ENCODE results near the gene CTSW. TPM values are rescaled to one million over a fixed set of nuclear protein-coding genes. Genes with fewer than 3 reads are reported as not detected.

Gene CTSW
- total RNA-seq, 1 donor from 2014 or later, result not detected

DNA sequence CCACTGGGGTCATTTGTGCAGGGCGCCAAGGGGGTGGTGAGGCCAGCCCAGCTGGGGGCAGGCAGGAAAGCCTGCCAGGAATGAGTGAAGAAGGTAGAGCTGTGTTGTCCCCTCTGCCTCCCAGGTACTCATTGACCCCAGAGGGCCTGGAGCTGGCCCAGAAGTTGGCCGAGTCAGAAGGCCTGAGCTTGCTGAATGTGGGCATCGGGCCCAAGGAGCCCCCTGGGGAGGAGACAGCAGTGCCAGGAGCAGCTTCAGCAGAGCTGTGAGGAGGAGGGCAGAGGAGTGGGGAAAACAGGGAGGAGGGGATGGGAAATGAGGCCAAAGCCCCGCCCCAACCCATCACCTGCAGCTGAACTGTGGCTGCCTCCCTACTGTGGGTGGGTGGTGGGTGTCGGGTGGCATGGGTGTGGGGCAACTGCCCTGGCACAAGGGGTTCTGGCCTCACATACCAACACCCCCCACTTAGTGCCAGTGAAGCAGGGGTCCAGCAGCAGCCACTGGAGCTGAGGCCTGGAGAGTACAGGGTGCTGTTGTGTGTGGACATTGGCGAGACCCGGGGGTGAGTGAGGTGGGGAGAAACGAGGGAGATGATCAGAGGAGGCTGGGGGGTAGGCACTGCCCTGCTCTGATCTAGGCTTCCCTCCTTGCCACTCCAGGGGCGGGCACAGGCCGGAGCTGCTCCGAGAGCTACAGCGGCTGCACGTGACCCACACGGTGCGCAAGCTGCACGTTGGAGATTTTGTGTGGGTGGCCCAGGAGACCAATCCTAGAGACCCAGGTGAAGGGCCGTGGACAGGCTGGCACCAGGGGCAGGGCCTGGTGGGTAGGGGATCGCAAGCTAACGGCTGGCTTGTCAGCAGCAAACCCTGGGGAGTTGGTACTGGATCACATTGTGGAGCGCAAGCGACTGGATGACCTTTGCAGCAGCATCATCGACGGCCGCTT lies 16.4 kb upstream of the CTSW start:
- Mint-ChIP-seq H3K27ac (peak overlapping the region; percentile 42), H3K4me3 (ENCODE audit: low read depth) (no peak overlapping the region)

DNA sequence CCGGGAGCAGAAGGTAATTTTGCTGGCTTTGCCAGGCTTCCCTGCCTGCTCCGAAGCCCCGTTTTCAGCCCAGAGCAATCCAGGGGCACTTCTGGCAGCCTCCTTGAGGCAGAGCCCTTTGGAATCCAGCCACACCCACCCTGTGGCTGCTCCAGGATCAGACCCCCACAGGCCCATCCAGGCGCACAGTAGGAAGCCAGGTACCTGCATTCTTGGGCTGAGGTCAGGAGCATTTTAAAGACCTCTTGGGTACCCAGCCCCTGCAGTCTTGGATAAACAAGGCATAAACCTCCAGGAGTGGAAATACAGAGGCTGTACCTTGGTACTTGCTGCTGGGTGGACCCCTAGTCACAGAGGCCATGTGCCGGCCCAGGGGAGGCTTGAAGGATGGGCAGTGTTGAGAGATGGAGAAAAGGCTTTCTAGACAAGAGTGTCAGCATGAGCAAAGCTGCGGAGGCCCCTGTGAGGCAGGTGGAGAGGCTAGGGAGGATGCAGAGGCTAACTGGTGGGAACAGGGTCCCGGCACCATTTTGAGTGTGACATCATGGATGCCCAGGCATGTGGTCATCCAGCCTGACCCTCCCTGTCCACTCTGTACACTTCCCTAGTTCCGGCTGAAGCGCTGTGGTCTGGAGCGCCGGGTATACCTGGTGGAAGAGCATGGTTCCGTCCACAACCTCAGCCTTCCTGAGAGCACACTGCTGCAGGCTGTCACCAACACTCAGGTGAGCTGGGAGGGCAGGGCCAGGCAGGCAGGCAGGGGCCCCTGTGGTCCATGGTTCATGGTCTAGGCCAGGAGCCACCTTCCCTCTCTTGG lies 15.5 kb upstream of the CTSW start:
- TF ChIP-seq, protein P1, sequence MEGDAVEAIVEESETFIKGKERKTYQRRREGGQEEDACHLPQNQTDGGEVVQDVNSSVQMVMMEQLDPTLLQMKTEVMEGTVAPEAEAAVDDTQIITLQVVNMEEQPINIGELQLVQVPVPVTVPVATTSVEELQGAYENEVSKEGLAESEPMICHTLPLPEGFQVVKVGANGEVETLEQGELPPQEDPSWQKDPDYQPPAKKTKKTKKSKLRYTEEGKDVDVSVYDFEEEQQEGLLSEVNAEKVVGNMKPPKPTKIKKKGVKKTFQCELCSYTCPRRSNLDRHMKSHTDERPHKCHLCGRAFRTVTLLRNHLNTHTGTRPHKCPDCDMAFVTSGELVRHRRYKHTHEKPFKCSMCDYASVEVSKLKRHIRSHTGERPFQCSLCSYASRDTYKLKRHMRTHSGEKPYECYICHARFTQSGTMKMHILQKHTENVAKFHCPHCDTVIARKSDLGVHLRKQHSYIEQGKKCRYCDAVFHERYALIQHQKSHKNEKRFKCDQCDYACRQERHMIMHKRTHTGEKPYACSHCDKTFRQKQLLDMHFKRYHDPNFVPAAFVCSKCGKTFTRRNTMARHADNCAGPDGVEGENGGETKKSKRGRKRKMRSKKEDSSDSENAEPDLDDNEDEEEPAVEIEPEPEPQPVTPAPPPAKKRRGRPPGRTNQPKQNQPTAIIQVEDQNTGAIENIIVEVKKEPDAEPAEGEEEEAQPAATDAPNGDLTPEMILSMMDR (IDR thresholded peaks at IDR 0.05; ENCODE audit: unreplicated experiment), result no peak
- H3K9me3 Mint-ChIP-seq (ENCODE audit: low read depth), result no peaks in the 10 kb centered on the region
- H3K27ac Mint-ChIP-seq, result no peak overlapping the region
- no peak overlapping the region for H3K4me3 Mint-ChIP-seq (ENCODE audit: low read depth)
- DNase-seq (ENCODE audit: low spot score, unreplicated experiment), result no peak
- H3K36me3 Mint-ChIP-seq (ENCODE audit: insufficient read depth), result peaks cover 12% of the 10 kb centered on the region
- H3K4me1 Mint-ChIP-seq (ENCODE audit: low read depth), result peaks cover 10% of the 10 kb centered on the region
- no peaks in the 10 kb centered on the region for H3K27me3 Mint-ChIP-seq

More for the DNA sequence above, 16.4 kb upstream of the CTSW start:
- H3K9me3 Mint-ChIP-seq (ENCODE audit: low read depth), result no peaks in the 10 kb centered on the region
- H3K36me3 Mint-ChIP-seq (ENCODE audit: insufficient read depth), result peaks cover 12% of the 10 kb centered on the region
- no peak for DNase-seq (ENCODE audit: low spot score, unreplicated experiment)
- H3K27me3 Mint-ChIP-seq, result no peaks in the 10 kb centered on the region
- TF ChIP-seq, protein P1 (IDR thresholded peaks at IDR 0.05; ENCODE audit: unreplicated experiment), result no peak
- H3K4me1 Mint-ChIP-seq (ENCODE audit: low read depth), result peaks cover 16% of the 10 kb centered on the region

DNA sequence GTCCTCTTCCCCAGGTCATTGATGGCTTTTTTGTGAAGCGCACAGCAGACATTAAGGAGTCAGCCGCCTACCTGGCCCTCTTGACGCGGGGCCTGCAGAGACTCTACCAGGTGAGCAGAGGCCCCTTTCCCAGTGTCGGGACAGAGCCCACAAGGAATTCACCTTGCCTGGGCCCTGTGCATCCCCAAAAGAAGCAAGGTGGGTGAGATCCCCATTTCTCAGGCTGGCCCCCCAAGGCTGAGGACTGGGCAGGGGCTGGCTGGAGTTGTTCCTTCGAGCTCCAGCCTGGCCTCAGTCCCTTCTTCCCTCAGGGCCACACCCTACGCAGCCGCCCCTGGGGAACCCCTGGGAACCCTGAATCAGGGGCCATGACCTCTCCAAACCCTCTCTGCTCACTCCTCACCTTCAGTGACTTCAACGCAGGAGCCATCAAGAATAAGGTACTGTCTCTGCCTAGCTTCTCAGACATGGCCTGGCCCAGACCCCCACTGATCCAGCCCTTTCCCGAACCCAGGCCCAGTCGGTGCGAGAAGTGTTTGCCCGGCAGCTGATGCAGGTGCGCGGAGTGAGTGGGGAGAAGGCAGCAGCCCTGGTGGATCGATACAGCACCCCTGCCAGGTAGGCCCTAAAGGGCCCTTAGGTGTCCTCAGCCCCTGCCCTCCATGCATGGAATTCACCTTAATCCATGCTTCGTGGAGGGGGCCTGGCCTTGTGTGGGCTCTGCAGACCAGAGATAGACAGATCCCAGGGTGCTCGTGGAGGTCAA lies 14.7 kb upstream of the CTSW start:
- Mint-ChIP-seq H3K27me3 (no peaks in the 10 kb centered on the region), H3K36me3 (ENCODE audit: insufficient read depth) (peaks cover 12% of the 10 kb centered on the region), H3K4me3 (ENCODE audit: low read depth) (no peak overlapping the region), H3K4me1 (ENCODE audit: low read depth) (peaks cover 8% of the 10 kb centered on the region), H3K27ac (peak overlapping the region; percentile 69), H3K9me3 (ENCODE audit: low read depth) (no peaks in the 10 kb centered on the region)
- TF ChIP-seq, protein P1 (IDR thresholded peaks at IDR 0.05; ENCODE audit: unreplicated experiment), result no peak
- no peak for DNase-seq (ENCODE audit: low spot score, unreplicated experiment)

DNA sequence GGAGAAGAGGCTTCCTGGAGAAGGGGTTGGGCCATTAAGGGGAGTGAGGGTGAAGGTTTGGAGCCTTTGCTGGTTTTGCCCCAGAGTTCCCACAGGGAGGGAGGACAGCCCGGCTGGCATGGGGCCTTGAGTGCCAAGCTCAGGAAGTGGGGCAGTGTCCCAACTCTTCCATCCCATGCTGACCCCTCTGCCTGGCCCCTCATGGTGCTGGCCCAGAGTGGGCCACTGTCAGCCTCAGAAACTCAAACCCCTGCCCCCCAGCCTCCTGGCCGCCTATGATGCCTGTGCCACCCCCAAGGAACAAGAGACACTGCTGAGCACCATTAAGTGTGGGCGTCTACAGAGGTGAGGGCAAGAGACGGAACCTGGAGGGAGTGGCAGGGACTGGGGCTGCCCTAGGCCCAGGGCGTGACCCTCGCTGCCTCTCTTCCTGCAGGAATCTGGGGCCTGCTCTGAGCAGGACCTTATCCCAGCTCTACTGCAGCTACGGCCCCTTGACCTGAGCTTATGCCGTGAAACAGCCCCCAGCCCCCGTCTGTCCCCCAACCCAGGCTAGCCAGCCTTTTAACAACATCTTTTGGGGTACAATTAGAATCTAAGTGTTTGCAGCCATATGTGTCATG lies 14.0 kb upstream of the CTSW start:
- H3K36me3 Mint-ChIP-seq (ENCODE audit: insufficient read depth), result peaks cover 12% of the 10 kb centered on the region
- no peaks in the 10 kb centered on the region for H3K27me3 Mint-ChIP-seq
- H3K4me3 Mint-ChIP-seq (ENCODE audit: low read depth), result no peak overlapping the region
- H3K27ac Mint-ChIP-seq, result no peak overlapping the region
- no peaks in the 10 kb centered on the region for H3K9me3 Mint-ChIP-seq (ENCODE audit: low read depth)
- TF ChIP-seq, protein P1 (IDR thresholded peaks at IDR 0.05; ENCODE audit: unreplicated experiment), result no peak
- peaks cover 3% of the 10 kb centered on the region for H3K4me1 Mint-ChIP-seq (ENCODE audit: low read depth)
- no peak for DNase-seq (ENCODE audit: low spot score, unreplicated experiment)
